Measurements from ENCODE around the gene YIF1B.

GRCh38 chr19:38288123-38288855 is 27.5 kb downstream of the YIF1B start:
- TF ChIP-seq, protein P1, sequence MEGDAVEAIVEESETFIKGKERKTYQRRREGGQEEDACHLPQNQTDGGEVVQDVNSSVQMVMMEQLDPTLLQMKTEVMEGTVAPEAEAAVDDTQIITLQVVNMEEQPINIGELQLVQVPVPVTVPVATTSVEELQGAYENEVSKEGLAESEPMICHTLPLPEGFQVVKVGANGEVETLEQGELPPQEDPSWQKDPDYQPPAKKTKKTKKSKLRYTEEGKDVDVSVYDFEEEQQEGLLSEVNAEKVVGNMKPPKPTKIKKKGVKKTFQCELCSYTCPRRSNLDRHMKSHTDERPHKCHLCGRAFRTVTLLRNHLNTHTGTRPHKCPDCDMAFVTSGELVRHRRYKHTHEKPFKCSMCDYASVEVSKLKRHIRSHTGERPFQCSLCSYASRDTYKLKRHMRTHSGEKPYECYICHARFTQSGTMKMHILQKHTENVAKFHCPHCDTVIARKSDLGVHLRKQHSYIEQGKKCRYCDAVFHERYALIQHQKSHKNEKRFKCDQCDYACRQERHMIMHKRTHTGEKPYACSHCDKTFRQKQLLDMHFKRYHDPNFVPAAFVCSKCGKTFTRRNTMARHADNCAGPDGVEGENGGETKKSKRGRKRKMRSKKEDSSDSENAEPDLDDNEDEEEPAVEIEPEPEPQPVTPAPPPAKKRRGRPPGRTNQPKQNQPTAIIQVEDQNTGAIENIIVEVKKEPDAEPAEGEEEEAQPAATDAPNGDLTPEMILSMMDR (IDR thresholded peaks at IDR 0.05) = no peak
- no peak for TF ChIP-seq EZH2 (IDR thresholded peaks at IDR 0.05; ENCODE audit: borderline replicate concordance, insufficient read depth, low read depth, low read length, poor library complexity, severe bottlenecking)

Data from B cell (primary cell).